ENCODE data around the gene MACO1.

DNA sequence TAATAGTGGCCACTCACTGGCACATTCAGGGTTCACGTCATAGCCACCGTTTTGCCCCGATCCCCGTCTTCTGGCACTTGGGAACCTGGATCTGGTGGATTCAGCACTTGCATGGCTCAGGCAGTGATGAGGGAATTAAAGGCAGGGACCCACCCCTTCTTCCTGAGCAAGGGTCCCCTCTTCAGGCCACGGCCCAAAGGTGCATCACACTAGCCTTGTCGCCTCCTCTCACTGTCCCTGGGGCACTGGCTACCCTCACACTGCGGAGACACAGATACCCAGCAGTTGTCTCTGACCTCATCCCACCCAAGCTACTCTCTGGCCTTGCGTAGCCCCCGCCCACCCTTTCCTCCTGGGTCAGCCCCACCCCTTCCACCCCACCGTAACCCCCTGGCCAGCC lies 92.8 kb downstream of the MACO1 start:
- TF ChIP-seq CTCF (IDR thresholded peaks at IDR 0.05 in 4 of 5, conservative IDR thresholded peaks at IDR 0.05 in 1 of 5) (no peak), POLR2A (IDR thresholded peaks at IDR 0.05) (no peak)

All from gastrocnemius medialis (tissue), 4 donors.